IMR-90 (cell line): Measurements from ENCODE around the gene SLITRK1. TPM values are rescaled to one million over a fixed set of nuclear protein-coding genes. Genes with fewer than 3 reads are reported as not detected.

Experiments used
- ATAC-seq: fragments of 200-7000 bp; cut with Tn5 transposase; 2 replicates; pipeline ENCODE4 v1.9.1; 2020; ENCODE audit warnings: low read depth, mild to moderate bottlenecking, moderate library complexity
- BruUV-seq: library from RNA; stranded (reverse); fragments of 400-500 nt; replicated peaks from 2 replicates; lab custom pipeline; 2021; lab: Mats Ljungman, UMichigan
- CTCF ChIA-PET: fragments of 300-600 bp; formaldehyde crosslinking; extraction: SDS; loops from one replicate; lab custom pipeline; 2021; ENCODE audit warnings: antibody characterized with exemption; lab: Yijun Ruan, JAX
- POLR2A ChIA-PET: fragments of 300-600 bp; sonication (Branson Sonifier 250); formaldehyde crosslinking; loops from one replicate; lab custom pipeline; 2022; ENCODE audit warnings: antibody characterized with exemption; ENCODE audit not compliant: unreplicated experiment; lab: Charles Lee
- DNase-seq: peaks from one replicate; pipeline ENCODE4 v3.0.0; 2013
- H2AFZ ChIP-seq: replicated peaks from 2 replicates; pipeline ENCODE3; 2013; ENCODE audit warnings: low read length, mild to moderate bottlenecking; ENCODE audit not compliant: poor library complexity
- H2AK5ac ChIP-seq: 2 replicates; pipeline ENCODE4 v1.6.1; 2013; ENCODE audit warnings: low read depth, low read length, inconsistent platforms
- H2AK9ac ChIP-seq: replicated peaks from 2 replicates; pipeline ENCODE3; 2013; ENCODE audit warnings: mild to moderate bottlenecking, low read depth, low read length, moderate library complexity; ENCODE audit not compliant: poor library complexity
- H2BK120ac ChIP-seq: 2 replicates; pipeline ENCODE4 v1.6.1; 2013; ENCODE audit warnings: low read depth, low read length, inconsistent platforms
- H2BK15ac ChIP-seq: 3 replicates; pipeline ENCODE4 v1.6.1; 2013; ENCODE audit warnings: low read depth, low read length, inconsistent platforms
- H2BK20ac ChIP-seq: 2 replicates; pipeline ENCODE4 v1.6.1; 2013; ENCODE audit warnings: low read depth, mild to moderate bottlenecking, inconsistent platforms, low read length, moderate library complexity
- H2BK5ac ChIP-seq: 2 replicates; pipeline ENCODE4 v1.6.1; 2013; ENCODE audit warnings: mild to moderate bottlenecking, low read depth, low read length, inconsistent platforms; ENCODE audit not compliant: poor library complexity, severe bottlenecking
- H3K14ac ChIP-seq: replicated peaks from 2 replicates; pipeline ENCODE4 v1.6.1; 2013; ENCODE audit warnings: low read depth, low read length, inconsistent platforms
- H3K18ac ChIP-seq: 2 replicates; pipeline ENCODE4 v1.6.1; 2013; ENCODE audit warnings: low read depth, low read length, control low read depth
- H3K23ac ChIP-seq: 2 replicates; pipeline ENCODE4 v1.6.1; 2013; ENCODE audit warnings: low read depth, low read length, inconsistent platforms
- H3K27ac ChIP-seq: 2 replicates; pipeline ENCODE4 v1.5.1; 2013; ENCODE audit warnings: mild to moderate bottlenecking, control low read depth, low read length; ENCODE audit not compliant: insufficient read depth
- H3K27me3 ChIP-seq: 2 replicates; pipeline ENCODE4 v1.6.1; 2013; ENCODE audit warnings: low read length; ENCODE audit not compliant: control insufficient read depth, insufficient read depth
- H3K36me3 ChIP-seq: 2 replicates; pipeline ENCODE4 v1.6.1; 2013; ENCODE audit warnings: low read length, mixed read lengths; ENCODE audit not compliant: control insufficient read depth, insufficient read depth
- H3K4ac ChIP-seq: 2 replicates; pipeline ENCODE4 v1.6.1; 2013; ENCODE audit warnings: low read depth, low read length, inconsistent platforms
- H3K4me1 ChIP-seq: 2 replicates; pipeline ENCODE4 v1.6.1; 2013; ENCODE audit warnings: low read length, mixed read lengths; ENCODE audit not compliant: control insufficient read depth, insufficient read depth
- H3K4me2 ChIP-seq: 2 replicates; pipeline ENCODE4 v1.6.1; 2013; ENCODE audit warnings: low read depth, mild to moderate bottlenecking, control low read depth, low read length, moderate library complexity
- H3K4me3 ChIP-seq: 2 replicates; pipeline ENCODE4 v1.5.1; 2013; ENCODE audit warnings: low read depth, mild to moderate bottlenecking, control low read depth, low read length, moderate library complexity; ENCODE audit not compliant: insufficient read depth
- H3K56ac ChIP-seq: 2 replicates; pipeline ENCODE4 v1.6.1; 2013; ENCODE audit warnings: low read length, inconsistent platforms; ENCODE audit not compliant: insufficient read depth; ENCODE audit errors: extremely low read depth
- H3K79me1 ChIP-seq, 2 experiments: 2 replicates each; pipeline ENCODE4 v1.6.1; 2013; ENCODE audit warnings: low read length in 2 of 2, inconsistent platforms in 1 of 2, low read depth in 1 of 2
- H3K9ac ChIP-seq: 2 replicates; pipeline ENCODE4 v1.6.1; 2013; ENCODE audit warnings: low read depth, low read length, control low read depth
- H3K9me1 ChIP-seq: 2 replicates; pipeline ENCODE4 v1.6.1; 2013; ENCODE audit warnings: low read length, inconsistent platforms; ENCODE audit not compliant: insufficient read depth
- H3K9me3 ChIP-seq: 2 replicates; pipeline ENCODE4 v1.6.1; 2013; ENCODE audit warnings: low read length; ENCODE audit not compliant: control insufficient read depth, insufficient read depth
- H4K20me1 ChIP-seq: 2 replicates; pipeline ENCODE4 v1.6.1; 2013; ENCODE audit warnings: low read length, inconsistent platforms; ENCODE audit not compliant: insufficient read depth
- H4K5ac ChIP-seq: 2 replicates; pipeline ENCODE4 v1.6.1; 2013; ENCODE audit warnings: mild to moderate bottlenecking, low read depth, low read length, control low read depth
- H4K8ac ChIP-seq, 2 experiments: 2 replicates each; pipeline ENCODE4 v1.6.1; 2013; ENCODE audit warnings: low read depth in 2 of 2, low read length in 2 of 2, control low read depth in 1 of 2, inconsistent platforms in 1 of 2
- H4K91ac ChIP-seq: 2 replicates; pipeline ENCODE4 v1.6.1; 2013; ENCODE audit warnings: low read depth, low read length, inconsistent platforms; ENCODE audit not compliant: insufficient read depth
- BHLHE40 ChIP-seq: fragments of 150-350 bp; IDR thresholded peaks from 2 replicates; pipeline ENCODE4 v1.6.1; 2016; ENCODE audit warnings: mild to moderate bottlenecking, low read depth, low read length
- CEBPB ChIP-seq: IDR thresholded peaks from 2 replicates; pipeline ENCODE4 v1.6.1; 2012; ENCODE audit warnings: low read depth, low read length, improper control_type of control experiment
- CHD1 ChIP-seq: IDR thresholded peaks from 2 replicates; pipeline ENCODE4 v1.6.1; 2012; ENCODE audit warnings: low read depth, low read length, improper control_type of control experiment
- NFE2L2 ChIP-seq: fragments of 150-350 bp; IDR thresholded peaks from 2 replicates; pipeline ENCODE4 v1.6.1; 2016; ENCODE audit warnings: low read depth, mild to moderate bottlenecking, low read length
- WGBS, 2 experiments: methylation state at CpG; one replicate each; pipeline versions ENCODE4 v1.1.5 to v1.1.7; 2013; ENCODE audit warnings: missing lambda C conversion rate in 2 of 2; ENCODE audit not compliant: insufficient read length in 1 of 2; ENCODE audit errors: extremely low coverage in 2 of 2; 5-methylcytosine and 5-hydroxymethylcytosine counted together
- dilution Hi-C: fragments of 300-500 bp; cut with HindIII; formaldehyde crosslinking; loops from one replicate; pipeline ENCODE4 v1.14.3; 2018; ENCODE audit warnings: low sequenced_read_pairs; ENCODE audit not compliant: unreplicated experiment
- in situ Hi-C: fragments of 300-500 bp; cut with MboI; formaldehyde crosslinking; loops from 3 replicates; pipeline ENCODE4 v1.14.3; 2019; ENCODE audit warnings: low sequenced_read_pairs, inconsistent platforms, mixed read lengths
- intact Hi-C: fragments of 100-400 bp; cut with micrococcal nuclease; formaldehyde crosslinking; loops from 2 replicates; pipeline ENCODE4 v1.10.0; 2022
- polyA plus RNA-seq, 3 experiments: library from polyadenylated mRNA; depleted of rRNA; stranded (reverse); fragments of >200 nt; gene quantifications; 2 replicates each; pipeline ENCODE4 v1.2.3, GENCODE V29; 2012; ENCODE audit warnings: low replicate concordance in 1 of 3
- total RNA-seq: library from RNA; depleted of rRNA; stranded (reverse); fragments of >200 nt; gene quantifications from 2 replicates; pipeline ENCODE4 v1.2.3, GENCODE V29; 2012
- TF ChIP-seq, protein P1 (sequence below): conservative IDR thresholded peaks from 2 replicates; pipeline ENCODE4 v1.5.1; 2012; ENCODE audit warnings: mild to moderate bottlenecking, low read depth, low read length, improper control_type of control experiment

The SLITRK1 gene
- total and polyA plus RNA-seq, 2 of the 4 experiments (the other 2 are of a cell fraction) = under 0.01 to 0.07 TPM

DNA sequence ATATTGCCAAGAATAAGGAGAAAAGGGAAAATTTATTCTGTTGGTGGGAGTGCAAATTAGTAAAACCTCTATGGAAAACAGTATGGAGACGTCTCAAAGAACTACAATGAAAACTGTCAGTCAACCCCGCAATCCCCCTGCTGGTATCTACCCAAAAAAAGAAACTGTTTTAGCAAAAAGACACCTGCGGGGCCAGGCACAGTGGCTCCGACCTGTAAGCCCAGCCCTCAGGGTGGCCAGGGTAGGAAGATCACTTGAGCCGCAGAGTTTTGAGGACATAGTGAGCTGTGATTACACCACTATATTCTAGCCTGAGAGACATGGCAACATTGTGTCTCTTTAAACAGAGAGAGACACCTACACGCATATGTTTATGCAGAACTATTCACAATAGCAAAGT lies 37.5 kb upstream of the SLITRK1 start:
- Histone ChIP-seq H2AFZ (no peak overlapping the region), H3K4me2 (no peak overlapping the region), H3K56ac (no peak overlapping the region), H3K79me1 (no peaks in the 10 kb centered on the region), H4K91ac (no peak overlapping the region), H3K4ac (no peak overlapping the region), H3K23ac (no peak overlapping the region), H4K8ac (no peak overlapping the region), H4K5ac (no peak overlapping the region), H3K27ac (no peak overlapping the region), H3K9me3 (no peaks in the 10 kb centered on the region; the same call in 1 of the 2 replicates), H2AK9ac (no peak overlapping the region), H3K4me3 (no peak overlapping the region), H4K20me1 (no peaks in the 10 kb centered on the region), H3K27me3 (no peaks in the 10 kb centered on the region), H2AK5ac (no peak overlapping the region), H3K9me1 (no peaks in the 10 kb centered on the region), H3K18ac (no peak overlapping the region), H3K36me3 (no peaks in the 10 kb centered on the region), H2BK5ac (no peak overlapping the region), H3K4me1 (no peaks in the 10 kb centered on the region), H2BK15ac (no peak overlapping the region), H2BK20ac (no peak overlapping the region), H2BK120ac (no peak overlapping the region), H3K9ac (no peak overlapping the region), H3K14ac (no peak overlapping the region)
- dilution Hi-C loops (no loop called here), in situ Hi-C loops (no loop called here), intact Hi-C loops (no loop called here)
- CTCF ChIA-PET = no interaction called here
- DNase-seq = no peak
- BruUV-seq = no TSS peak
- no CpG with 5 or more reads among the region's 6 CpGs for WGBS, 2 experiments
- TF ChIP-seq NFE2L2 = no peak
- no peak for TF ChIP-seq BHLHE40
- no peak for TF ChIP-seq CHD1
- TF ChIP-seq, protein P1, sequence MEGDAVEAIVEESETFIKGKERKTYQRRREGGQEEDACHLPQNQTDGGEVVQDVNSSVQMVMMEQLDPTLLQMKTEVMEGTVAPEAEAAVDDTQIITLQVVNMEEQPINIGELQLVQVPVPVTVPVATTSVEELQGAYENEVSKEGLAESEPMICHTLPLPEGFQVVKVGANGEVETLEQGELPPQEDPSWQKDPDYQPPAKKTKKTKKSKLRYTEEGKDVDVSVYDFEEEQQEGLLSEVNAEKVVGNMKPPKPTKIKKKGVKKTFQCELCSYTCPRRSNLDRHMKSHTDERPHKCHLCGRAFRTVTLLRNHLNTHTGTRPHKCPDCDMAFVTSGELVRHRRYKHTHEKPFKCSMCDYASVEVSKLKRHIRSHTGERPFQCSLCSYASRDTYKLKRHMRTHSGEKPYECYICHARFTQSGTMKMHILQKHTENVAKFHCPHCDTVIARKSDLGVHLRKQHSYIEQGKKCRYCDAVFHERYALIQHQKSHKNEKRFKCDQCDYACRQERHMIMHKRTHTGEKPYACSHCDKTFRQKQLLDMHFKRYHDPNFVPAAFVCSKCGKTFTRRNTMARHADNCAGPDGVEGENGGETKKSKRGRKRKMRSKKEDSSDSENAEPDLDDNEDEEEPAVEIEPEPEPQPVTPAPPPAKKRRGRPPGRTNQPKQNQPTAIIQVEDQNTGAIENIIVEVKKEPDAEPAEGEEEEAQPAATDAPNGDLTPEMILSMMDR = no peak
- no peak for TF ChIP-seq CEBPB
- ATAC-seq = no peak
- POLR2A ChIA-PET = no interaction called here
